SKM-1 treated with dmso at 0.1 percent for 144 hours (cell line): ENCODE results near the gene TCIRG1.

ENCODE experiments used
- DNase-seq: peaks from one replicate; lab custom pipeline; 2025; ENCODE audit not compliant: unreplicated experiment; lab: John Stamatoyannopoulos, UW

TCIRG1 gene

GRCh38 chr11:68049509-68050370 is 10.9 kb downstream of the TCIRG1 start:
- DNase-seq: no peak

GRCh38 chr11:68050371-68050841 is 11.6 kb downstream of the TCIRG1 start:
- no peak for DNase-seq

GRCh38 chr11:68051191-68052136 is 12.6 kb downstream of the TCIRG1 start:
- no peak for DNase-seq

- no peak for DNase-seq
These were observed 13.5 kb downstream of the TCIRG1 start for GRCh38 chr11:68052137-68052873.

GRCh38 chr11:68053117-68053516 is 14.3 kb downstream of the TCIRG1 start:
- DNase-seq: no peak

- no peak for DNase-seq
These were observed 15.4 kb downstream of the TCIRG1 start for GRCh38 chr11:68053981-68054812.

GRCh38 chr11:68056317-68057285 is 17.8 kb downstream of the TCIRG1 start:
- DNase-seq: no peak

GRCh38 chr11:68057807-68058206 is 19.0 kb downstream of the TCIRG1 start:
- no peak for DNase-seq

- no peak for DNase-seq
These were observed 22.7 kb downstream of the TCIRG1 start for GRCh38 chr11:68061508-68061907.

- DNase-seq: no peak
These were observed 26.1 kb downstream of the TCIRG1 start for GRCh38 chr11:68064926-68065325.

- no peak for DNase-seq
These were observed 27.0 kb downstream of the TCIRG1 start for GRCh38 chr11:68065841-68066240.

- no peak for DNase-seq
These were observed 27.9 kb downstream of the TCIRG1 start for GRCh38 chr11:68066742-68067141.

- no peak for DNase-seq
These were observed 29.2 kb downstream of the TCIRG1 start for GRCh38 chr11:68067991-68068390.

- DNase-seq: no peak
These were observed 32.6 kb downstream of the TCIRG1 start for GRCh38 chr11:68071281-68072048.

- no peak for DNase-seq
These were observed 35.9 kb downstream of the TCIRG1 start for GRCh38 chr11:68074584-68075352.

GRCh38 chr11:68076371-68077042 is 37.7 kb downstream of the TCIRG1 start:
- DNase-seq: no peak
